Renal cortex interstitium (tissue), 11 donors: ENCODE data around the gene ESPNL. TPM values are rescaled to one million over a fixed set of nuclear protein-coding genes. Genes with fewer than 3 reads are reported as not detected.
"Not testable (repeated sequence)": the region's sequence is repeated elsewhere in the genome, so short reads cannot be mapped to it uniquely, and the experiment has no call there.

ENCODE experiments used
- DNase-seq, 11 donors: peaks; one replicate each; pipeline ENCODE4 v3.0.0-alpha.2; 2013; ENCODE audit warnings: low read depth in 9 of 11, low spot score in 4 of 11; ENCODE audit errors: extremely low read depth in 1 of 11
- polyA plus RNA-seq, 3 donors: library from polyadenylated mRNA; unstranded; fragments of 120-200 nt; gene quantifications; one replicate each; pipeline ENCODE4 v1.2.1, GENCODE V29; 2013; ENCODE audit not compliant: insufficient read length in 3 of 3

ESPNL gene
- polyA plus RNA-seq, 3 donors, result 1.9 to 4.5 (median 2.7) TPM

GRCh38 chr2:238160206-238161129 lies 60.3 kb downstream of the ESPNL start:
- DNase-seq, result no peak

- no peak for DNase-seq
Measured at GRCh38 chr2:238161291-238162051, 61.3 kb downstream of the ESPNL start.

GRCh38 chr2:238162251-238162845 lies 62.2 kb downstream of the ESPNL start:
- DNase-seq, result no peak

GRCh38 chr2:238162846-238163441 lies 62.8 kb downstream of the ESPNL start:
- DNase-seq, result no peak

GRCh38 chr2:238163481-238164198 lies 63.5 kb downstream of the ESPNL start:
- DNase-seq, result no peak

- no peak for DNase-seq
Measured at GRCh38 chr2:238164906-238165287, 64.8 kb downstream of the ESPNL start.

GRCh38 chr2:238165288-238165921 lies 65.3 kb downstream of the ESPNL start:
- no peak for DNase-seq

- DNase-seq, result no peak
Measured at GRCh38 chr2:238166391-238167343, 66.5 kb downstream of the ESPNL start.

GRCh38 chr2:238167344-238167715 lies 67.2 kb downstream of the ESPNL start:
- no peak for DNase-seq

- no peak for DNase-seq
Measured at GRCh38 chr2:238167761-238168160, 67.6 kb downstream of the ESPNL start.

GRCh38 chr2:238168196-238169047 lies 68.3 kb downstream of the ESPNL start:
- DNase-seq, result no peak

GRCh38 chr2:238169048-238169707 lies 69.0 kb downstream of the ESPNL start:
- DNase-seq, result no peak

- peak in 1 of 11 donors; percentile 44 for DNase-seq
Measured at GRCh38 chr2:238169708-238170251, 69.6 kb downstream of the ESPNL start.

GRCh38 chr2:238170386-238171071 lies 70.4 kb downstream of the ESPNL start:
- no peak for DNase-seq

GRCh38 chr2:238171072-238171431 lies 70.9 kb downstream of the ESPNL start:
- DNase-seq, result not testable (repeated sequence)
